GM19395 (cell line): Measurements from ENCODE around the gene SPDL1.

Source experiments
- ATAC-seq: cut with Tn5 transposase; IDR thresholded peaks from one replicate; pipeline ENCODE4 v1.9.1; 2021; ENCODE audit warnings: mild to moderate bottlenecking, moderate library complexity; ENCODE audit not compliant: unreplicated experiment

The SPDL1 gene

GRCh38 chr5:169628892-169629291, 45.3 kb downstream of the SPDL1 start:
- ATAC-seq: no peak

GRCh38 chr5:169629847-169630548, 46.4 kb downstream of the SPDL1 start:
- ATAC-seq: no peak

GRCh38 chr5:169631360-169631759, 47.8 kb downstream of the SPDL1 start:
- no peak for ATAC-seq

- no peak for ATAC-seq
Measured at GRCh38 chr5:169632946-169633345, 49.4 kb downstream of the SPDL1 start.

- no peak for ATAC-seq
Measured at GRCh38 chr5:169634606-169635005, 51.0 kb downstream of the SPDL1 start.

GRCh38 chr5:169635936-169636335, 52.4 kb downstream of the SPDL1 start:
- ATAC-seq: no peak

- ATAC-seq: no peak
Measured at GRCh38 chr5:169636477-169637084, 53.0 kb downstream of the SPDL1 start.

GRCh38 chr5:169637085-169637548, 53.5 kb downstream of the SPDL1 start, which contains the start of gene DOCK2:
Gene DOCK2 (plus strand): TSS chr5:169637275. CDS start chr5:169637327, 52 bp downstream.
- peak; percentile 94 for ATAC-seq

GRCh38 chr5:169637549-169638121, 54.1 kb downstream of the SPDL1 start:
- peak; percentile 69 for ATAC-seq

GRCh38 chr5:169641253-169641652, 57.7 kb downstream of the SPDL1 start:
- no peak for ATAC-seq

- no peak for ATAC-seq
Measured at GRCh38 chr5:169646856-169647255, 63.3 kb downstream of the SPDL1 start.

GRCh38 chr5:169647566-169647965, 64.0 kb downstream of the SPDL1 start:
- peak; percentile 60 for ATAC-seq

- ATAC-seq: no peak
Measured at GRCh38 chr5:169648725-169649310, 65.2 kb downstream of the SPDL1 start.

- ATAC-seq: no peak
Measured at GRCh38 chr5:169649486-169649885, 65.9 kb downstream of the SPDL1 start.

GRCh38 chr5:169650701-169651331, 67.2 kb downstream of the SPDL1 start:
- peak; percentile 55 for ATAC-seq

GRCh38 chr5:169651526-169651925, 68.0 kb downstream of the SPDL1 start:
- ATAC-seq: no peak

- no peak for ATAC-seq
Measured at GRCh38 chr5:169652057-169652456, 68.5 kb downstream of the SPDL1 start.

- no peak for ATAC-seq
Measured at GRCh38 chr5:169653091-169653490, 69.5 kb downstream of the SPDL1 start.
